ENCODE data around the gene IL12RB1. TPM values are rescaled to one million over a fixed set of nuclear protein-coding genes. Genes with fewer than 3 reads are reported as not detected.
A peak's percentile ranks its signal among the peaks of the same experiment; 100 is the strongest.

IL12RB1 gene
- total RNA-seq, 1 donor from 2014 or later: not detected

- peaks cover 16% of the 10 kb centered on the region for H3K4me1 ChIP-seq
- H3K27ac ChIP-seq: peak overlapping the region; percentile 89
- no peaks in the 10 kb centered on the region for H3K36me3 ChIP-seq
- TF ChIP-seq POLR2A (IDR thresholded peaks at IDR 0.05) (no peak), CTCF (IDR thresholded peaks at IDR 0.05) (no peak), POLR2AphosphoS5 (IDR thresholded peaks at IDR 0.05; ENCODE audit: insufficient read depth in 1 of 2, low read depth in 1 of 2) (no peak)
- no peak overlapping the region for H3K4me3 ChIP-seq
- intact Hi-C loops (cut with DNase I): no loop called here
- DNase-seq (ENCODE audit: extremely low spot score in 2 of 2): no peak
- H3K9me3 ChIP-seq: no peaks in the 10 kb centered on the region
- H3K27me3 ChIP-seq: no peaks in the 10 kb centered on the region
These were observed 29.2 kb downstream of the IL12RB1 start for GRCh38 chr19:18057557-18057956.

GRCh38 chr19:18055967-18056366, 30.8 kb downstream of the IL12RB1 start:
- intact Hi-C loops (cut with DNase I): no loop called here
- no peak for DNase-seq (ENCODE audit: extremely low spot score in 2 of 2)
- Histone ChIP-seq H3K4me3 (no peak overlapping the region), H3K4me1 (peaks cover 29% of the 10 kb centered on the region), H3K9me3 (no peaks in the 10 kb centered on the region), H3K36me3 (no peaks in the 10 kb centered on the region), H3K27ac (no peak overlapping the region), H3K27me3 (no peaks in the 10 kb centered on the region)
- no peak for TF ChIP-seq POLR2AphosphoS5 (IDR thresholded peaks at IDR 0.05; ENCODE audit: insufficient read depth in 1 of 2, low read depth in 1 of 2)

GRCh38 chr19:18053576-18054219, 33.0 kb downstream of the IL12RB1 start:
- no peaks in the 10 kb centered on the region for H3K36me3 ChIP-seq
- no peaks in the 10 kb centered on the region for H3K9me3 ChIP-seq
- TF ChIP-seq POLR2AphosphoS5 (IDR thresholded peaks at IDR 0.05; ENCODE audit: insufficient read depth in 1 of 2, low read depth in 1 of 2) (no peak), CTCF (IDR thresholded peaks at IDR 0.05) (no peak), POLR2A (IDR thresholded peaks at IDR 0.05) (no peak)
- intact Hi-C loops (cut with DNase I): no loop called here
- no peaks in the 10 kb centered on the region for H3K27me3 ChIP-seq
- H3K27ac ChIP-seq: peak overlapping the region; percentile 2
- no peak overlapping the region for H3K4me3 ChIP-seq
- H3K4me1 ChIP-seq: peaks cover 40% of the 10 kb centered on the region
- DNase-seq (ENCODE audit: extremely low spot score in 2 of 2): no peak

GRCh38 chr19:18051887-18052286, 34.8 kb downstream of the IL12RB1 start:
- Histone ChIP-seq H3K27me3 (no peaks in the 10 kb centered on the region), H3K4me1 (peaks cover 25% of the 10 kb centered on the region), H3K9me3 (no peaks in the 10 kb centered on the region), H3K36me3 (no peaks in the 10 kb centered on the region), H3K4me3 (peak overlapping the region in 1 of 2 donors; percentile 10), H3K27ac (peak overlapping the region; percentile 56)
- intact Hi-C loops (cut with DNase I): loop anchor here (2.0 kb wide), 1 partner anchor 105 kb away; no protein-coding TSS in a partner anchor
- no peak for DNase-seq (ENCODE audit: extremely low spot score in 2 of 2)
- TF ChIP-seq CTCF (IDR thresholded peaks at IDR 0.05) (no peak), POLR2AphosphoS5 (IDR thresholded peaks at IDR 0.05; ENCODE audit: insufficient read depth in 1 of 2, low read depth in 1 of 2) (peak in 1 of 2 donors; percentile 20), POLR2A (IDR thresholded peaks at IDR 0.05) (no peak)

GRCh38 chr19:18049385-18049784, 37.3 kb downstream of the IL12RB1 start:
- H3K27ac ChIP-seq: peak overlapping the region; percentile 47

GRCh38 chr19:18046059-18046718, 40.5 kb downstream of the IL12RB1 start:
- peaks cover 26% of the 10 kb centered on the region for H3K4me1 ChIP-seq
- no peak overlapping the region for H3K4me3 ChIP-seq
- no peaks in the 10 kb centered on the region for H3K9me3 ChIP-seq
- no peaks in the 10 kb centered on the region for H3K36me3 ChIP-seq
- TF ChIP-seq CTCF (IDR thresholded peaks at IDR 0.05): no peak
- no peak for TF ChIP-seq POLR2AphosphoS5 (IDR thresholded peaks at IDR 0.05; ENCODE audit: insufficient read depth in 1 of 2, low read depth in 1 of 2)
- no peak for TF ChIP-seq POLR2A (IDR thresholded peaks at IDR 0.05)
- no peaks in the 10 kb centered on the region for H3K27me3 ChIP-seq
- intact Hi-C loops (cut with DNase I): no loop called here
- no peak for DNase-seq (ENCODE audit: extremely low spot score in 2 of 2)
- peak overlapping the region; percentile 54 for H3K27ac ChIP-seq

More at GRCh38 chr19:18049385-18049784, 37.3 kb downstream of the IL12RB1 start:
- Histone ChIP-seq H3K4me1 (peaks cover 36% of the 10 kb centered on the region), H3K27me3 (no peaks in the 10 kb centered on the region), H3K9me3 (no peaks in the 10 kb centered on the region), H3K4me3 (no peak overlapping the region), H3K36me3 (no peaks in the 10 kb centered on the region)
- intact Hi-C loops (cut with DNase I): no loop called here
- TF ChIP-seq POLR2AphosphoS5 (IDR thresholded peaks at IDR 0.05; ENCODE audit: insufficient read depth in 1 of 2, low read depth in 1 of 2) (peak; percentile 70 to 94), POLR2A (IDR thresholded peaks at IDR 0.05) (no peak)
- DNase-seq (ENCODE audit: extremely low spot score in 2 of 2): no peak
